K562 (cell line): ENCODE results near the gene BCL2L13. TPM values are rescaled to one million over a fixed set of nuclear protein-coding genes. Genes with fewer than 3 reads are reported as not detected.
A peak's percentile ranks its signal among the peaks of the same experiment; 100 is the strongest.

Source experiments
- ARID1B ChIP-seq: fragments of 450-650 bp; IDR thresholded peaks from 2 replicates; pipeline ENCODE4 v1.6.1; 2016; ENCODE audit warnings: antibody characterized with exemption, mild to moderate bottlenecking, inconsistent platforms
- CBFA2T2 ChIP-seq: fragments of 450-650 bp; conservative IDR thresholded peaks from 2 replicates; pipeline ENCODE4 v1.6.1; 2017; ENCODE audit warnings: mild to moderate bottlenecking
- CBFA2T3 ChIP-seq: fragments of 450-650 bp; IDR thresholded peaks from 2 replicates; pipeline ENCODE4 v1.6.1; 2017
- CHCHD3 ChIP-seq: fragments of 250-450 bp; sonication (Bioruptor Pico); IDR thresholded peaks from 2 replicates; pipeline ENCODE4 v2.1.2; 2022; ENCODE audit warnings: mild to moderate bottlenecking
- HEY1 ChIP-seq: fragments of 250-450 bp; sonication (Bioruptor Pico); IDR thresholded peaks from 2 replicates; pipeline ENCODE4 v1.5.0; 2020; ENCODE audit warnings: mild to moderate bottlenecking, moderate library complexity, borderline replicate concordance
- MAFF ChIP-seq: IDR thresholded peaks from 2 replicates; pipeline ENCODE4 v1.6.1; 2012; ENCODE audit warnings: low read length, improper control_type of control experiment
- MAFK ChIP-seq: IDR thresholded peaks from 2 replicates; pipeline ENCODE4 v1.6.1; 2011; ENCODE audit warnings: low read length, improper control_type of control experiment
- MXI1 ChIP-seq: IDR thresholded peaks from 2 replicates; pipeline ENCODE4 v1.6.1; 2011; ENCODE audit warnings: low read depth, mild to moderate bottlenecking, improper control_type of control experiment, low read length
- NR2C1 ChIP-seq, 2 experiments: fragments of 450-650 bp; IDR thresholded peaks; 2 replicates each; pipeline ENCODE4 v1.6.1; 2017; ENCODE audit warnings: mild to moderate bottlenecking in 2 of 2, antibody characterized with exemption in 1 of 2, inconsistent platforms in 1 of 2, missing compliant biosample characterization in 1 of 2, missing genetic modification characterization in 1 of 2
- PCBP1 ChIP-seq: fragments of 200-400 bp; formaldehyde crosslinking; IDR thresholded peaks from 2 replicates; pipeline ENCODE4 v1.6.1; 2018; ENCODE audit warnings: mild to moderate bottlenecking, low read depth, low read length; ENCODE audit not compliant: poor library complexity, severe bottlenecking
- POLR2H ChIP-seq: IDR thresholded peaks from 2 replicates; pipeline ENCODE4 v1.6.1; 2016; ENCODE audit warnings: missing genetic modification characterization, low read depth, mild to moderate bottlenecking, control low read depth, missing compliant biosample characterization, moderate library complexity
- PPARD ChIP-seq: fragments of 250-450 bp; sonication (Bioruptor Pico); IDR thresholded peaks from 2 replicates; pipeline ENCODE4 v1.8.0; 2022; ENCODE audit warnings: inconsistent platforms, mild to moderate bottlenecking, moderate library complexity
- SAFB ChIP-seq: fragments of 200-400 bp; formaldehyde crosslinking; IDR thresholded peaks from 2 replicates; pipeline ENCODE4 v1.6.1; 2017; ENCODE audit warnings: low read depth, low read length, borderline replicate concordance
- SMC3 ChIP-seq: conservative IDR thresholded peaks from 2 replicates; pipeline ENCODE4 v1.6.1; 2011; ENCODE audit warnings: low read depth, low read length, improper control_type of control experiment; ENCODE audit not compliant: insufficient read depth
- SNRNP70 ChIP-seq: fragments of 200-400 bp; formaldehyde crosslinking; optimal IDR thresholded peaks from 2 replicates; pipeline ENCODE3; 2017; ENCODE audit warnings: low read depth, low read length
- TAL1 ChIP-seq: fragments of 450-650 bp; IDR thresholded peaks from 2 replicates; pipeline ENCODE4 v1.6.1; 2016; ENCODE audit warnings: mild to moderate bottlenecking
- ZC3H4 ChIP-seq: sonication (generic); formaldehyde crosslinking; IDR thresholded peaks from 2 replicates; pipeline ENCODE4 v1.9.0; 2021; ENCODE audit warnings: missing genetic modification reagents, borderline replicate concordance
- ZNF146 ChIP-seq: IDR thresholded peaks from one replicate; pipeline ENCODE4 v1.6.1; 2018; ENCODE audit warnings: missing compliant biosample characterization; ENCODE audit not compliant: unreplicated experiment
- ZNF316 ChIP-seq: fragments of 450-650 bp; IDR thresholded peaks from 2 replicates; pipeline ENCODE4 v1.6.1; 2016
- ZNF589 ChIP-seq: fragments of 200-800 bp; sonication (Bioruptor generic); IDR thresholded peaks from 2 replicates; pipeline ENCODE4 v1.6.1; 2016; ENCODE audit warnings: low read depth, missing genetic modification characterization, missing compliant biosample characterization
- ZNF785 ChIP-seq: fragments of 250-450 bp; sonication (Bioruptor Pico); IDR thresholded peaks from 2 replicates; pipeline ENCODE4 v1.4.0; 2020; ENCODE audit warnings: mild to moderate bottlenecking
- polyA plus RNA-seq, 8 experiments: library from polyadenylated mRNA; depleted of rRNA in 4 of 8; stranded (reverse) in 5 of 8; unstranded in 3 of 8; fragments of >200 nt; fragmentation: Nextera tagmentation in 2 of 8; fragmentation: Illumina TruSeq in 1 of 8; extraction: Ambion mirVana in 2 of 8; extraction: Trizol in 1 of 8; gene quantifications; 2 replicates each; pipeline versions ENCODE4 v1.2.1 to v1.2.3, GENCODE V29; 2011 to 2014; ENCODE audit warnings: inconsistent platforms in 1 of 8, missing spikeins in 1 of 8
- total RNA-seq, 7 experiments: library from RNA; depleted of rRNA in 6 of 7; stranded (reverse); fragments of >200 nt in 6 of 7; fragmentation: Illumina TruSeq in 2 of 7; extraction: Trizol in 2 of 7; gene quantifications; 2 replicates each; pipeline versions ENCODE4 v1.2.1 to v1.2.3, GENCODE V29; 2011 to 2021; ENCODE audit warnings: low replicate concordance in 1 of 7
- TF ChIP-seq, protein P1 (sequence below): sonication (generic); formaldehyde crosslinking; IDR thresholded peaks from 2 replicates; pipeline ENCODE4 v1.8.0; 2022; ENCODE audit warnings: missing genetic modification reagents, mild to moderate bottlenecking, borderline replicate concordance
- TF ChIP-seq, protein P2 (sequence below): fragments of 200-800 bp; sonication (Bioruptor generic); IDR thresholded peaks from 2 replicates; pipeline ENCODE4 v1.6.1; 2017; ENCODE audit warnings: missing genetic modification characterization, missing compliant biosample characterization
- TF ChIP-seq, protein P3 (sequence below): fragments of 450-650 bp; IDR thresholded peaks from 2 replicates; pipeline ENCODE4 v1.7.1; 2018; ENCODE audit warnings: mild to moderate bottlenecking, low read depth; ENCODE audit not compliant: partially characterized antibody

The BCL2L13 gene
- total and polyA plus RNA-seq, 9 of the 15 experiments (the other 6 are each of a cell fraction or from before 2014, with no cell fraction given): 41.5 to 63.4 (median 56.5) TPM

DNA sequence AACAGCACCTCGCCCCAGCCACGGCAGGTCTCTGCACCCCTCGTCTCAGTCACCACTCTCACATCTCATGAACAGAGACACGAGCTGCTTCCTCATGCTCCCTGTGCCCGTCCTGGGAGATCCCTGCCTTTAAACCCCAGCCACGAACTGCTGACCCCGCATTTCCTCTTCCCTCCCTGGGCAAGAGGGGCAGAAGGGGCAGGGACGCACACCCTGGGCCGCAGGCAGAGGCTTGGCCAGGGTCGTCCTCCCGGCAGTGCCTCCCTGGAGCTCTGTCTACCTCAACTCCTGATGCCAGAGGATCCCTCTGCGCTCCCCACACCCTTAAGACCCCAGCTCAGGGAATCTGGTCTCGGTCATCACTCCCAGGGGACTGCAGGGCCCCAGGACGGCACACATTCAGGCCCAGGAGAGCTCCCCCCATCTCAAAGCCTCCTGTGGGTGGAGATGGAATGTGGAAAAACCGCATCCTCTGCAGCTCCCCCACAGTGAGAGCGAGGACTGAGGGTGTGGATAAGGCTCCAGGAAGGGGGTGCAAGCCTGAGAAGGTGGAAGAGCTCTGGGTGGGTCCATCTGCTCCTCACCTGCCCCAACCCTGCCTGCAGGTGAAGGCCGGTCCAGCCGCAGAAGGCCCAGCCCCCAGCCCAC is 134.5 kb downstream of the BCL2L13 start (continued):
- TF ChIP-seq NR2C1 (IDR thresholded peaks at IDR 0.05): no peak
- TF ChIP-seq NR2C1 (tag; IDR thresholded peaks at IDR 0.05): no peak
- TF ChIP-seq, protein P1, sequence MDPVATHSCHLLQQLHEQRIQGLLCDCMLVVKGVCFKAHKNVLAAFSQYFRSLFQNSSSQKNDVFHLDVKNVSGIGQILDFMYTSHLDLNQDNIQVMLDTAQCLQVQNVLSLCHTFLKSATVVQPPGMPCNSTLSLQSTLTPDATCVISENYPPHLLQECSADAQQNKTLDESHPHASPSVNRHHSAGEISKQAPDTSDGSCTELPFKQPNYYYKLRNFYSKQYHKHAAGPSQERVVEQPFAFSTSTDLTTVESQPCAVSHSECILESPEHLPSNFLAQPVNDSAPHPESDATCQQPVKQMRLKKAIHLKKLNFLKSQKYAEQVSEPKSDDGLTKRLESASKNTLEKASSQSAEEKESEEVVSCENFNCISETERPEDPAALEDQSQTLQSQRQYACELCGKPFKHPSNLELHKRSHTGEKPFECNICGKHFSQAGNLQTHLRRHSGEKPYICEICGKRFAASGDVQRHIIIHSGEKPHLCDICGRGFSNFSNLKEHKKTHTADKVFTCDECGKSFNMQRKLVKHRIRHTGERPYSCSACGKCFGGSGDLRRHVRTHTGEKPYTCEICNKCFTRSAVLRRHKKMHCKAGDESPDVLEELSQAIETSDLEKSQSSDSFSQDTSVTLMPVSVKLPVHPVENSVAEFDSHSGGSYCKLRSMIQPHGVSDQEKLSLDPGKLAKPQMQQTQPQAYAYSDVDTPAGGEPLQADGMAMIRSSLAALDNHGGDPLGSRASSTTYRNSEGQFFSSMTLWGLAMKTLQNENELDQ: no peak
- no peak for TF ChIP-seq SAFB
- no peak for TF ChIP-seq PPARD (CRISPR knock-in tag)
- TF ChIP-seq PCBP1: no peak
- no peak for TF ChIP-seq SNRNP70
- no peak for TF ChIP-seq ZC3H4
- TF ChIP-seq HEY1 (CRISPR knock-in tag): no peak
- TF ChIP-seq SMC3: no peak
- no peak for TF ChIP-seq ZNF589 (CRISPR knock-in tag)
- TF ChIP-seq MAFK: peak; percentile 10; the same call in 1 of the 2 replicates
- peak; percentile 8; the same call in 1 of the 2 replicates for TF ChIP-seq TAL1
- TF ChIP-seq, protein P2, sequence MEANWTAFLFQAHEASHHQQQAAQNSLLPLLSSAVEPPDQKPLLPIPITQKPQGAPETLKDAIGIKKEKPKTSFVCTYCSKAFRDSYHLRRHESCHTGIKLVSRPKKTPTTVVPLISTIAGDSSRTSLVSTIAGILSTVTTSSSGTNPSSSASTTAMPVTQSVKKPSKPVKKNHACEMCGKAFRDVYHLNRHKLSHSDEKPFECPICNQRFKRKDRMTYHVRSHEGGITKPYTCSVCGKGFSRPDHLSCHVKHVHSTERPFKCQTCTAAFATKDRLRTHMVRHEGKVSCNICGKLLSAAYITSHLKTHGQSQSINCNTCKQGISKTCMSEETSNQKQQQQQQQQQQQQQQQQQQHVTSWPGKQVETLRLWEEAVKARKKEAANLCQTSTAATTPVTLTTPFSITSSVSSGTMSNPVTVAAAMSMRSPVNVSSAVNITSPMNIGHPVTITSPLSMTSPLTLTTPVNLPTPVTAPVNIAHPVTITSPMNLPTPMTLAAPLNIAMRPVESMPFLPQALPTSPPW (CRISPR knock-in tag): no peak; the same call in none of the 2 replicates
- TF ChIP-seq, protein P3, sequence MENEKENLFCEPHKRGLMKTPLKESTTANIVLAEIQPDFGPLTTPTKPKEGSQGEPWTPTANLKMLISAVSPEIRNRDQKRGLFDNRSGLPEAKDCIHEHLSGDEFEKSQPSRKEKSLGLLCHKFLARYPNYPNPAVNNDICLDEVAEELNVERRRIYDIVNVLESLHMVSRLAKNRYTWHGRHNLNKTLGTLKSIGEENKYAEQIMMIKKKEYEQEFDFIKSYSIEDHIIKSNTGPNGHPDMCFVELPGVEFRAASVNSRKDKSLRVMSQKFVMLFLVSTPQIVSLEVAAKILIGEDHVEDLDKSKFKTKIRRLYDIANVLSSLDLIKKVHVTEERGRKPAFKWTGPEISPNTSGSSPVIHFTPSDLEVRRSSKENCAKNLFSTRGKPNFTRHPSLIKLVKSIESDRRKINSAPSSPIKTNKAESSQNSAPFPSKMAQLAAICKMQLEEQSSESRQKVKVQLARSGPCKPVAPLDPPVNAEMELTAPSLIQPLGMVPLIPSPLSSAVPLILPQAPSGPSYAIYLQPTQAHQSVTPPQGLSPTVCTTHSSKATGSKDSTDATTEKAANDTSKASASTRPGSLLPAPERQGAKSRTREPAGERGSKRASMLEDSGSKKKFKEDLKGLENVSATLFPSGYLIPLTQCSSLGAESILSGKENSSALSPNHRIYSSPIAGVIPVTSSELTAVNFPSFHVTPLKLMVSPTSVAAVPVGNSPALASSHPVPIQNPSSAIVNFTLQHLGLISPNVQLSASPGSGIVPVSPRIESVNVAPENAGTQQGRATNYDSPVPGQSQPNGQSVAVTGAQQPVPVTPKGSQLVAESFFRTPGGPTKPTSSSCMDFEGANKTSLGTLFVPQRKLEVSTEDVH: no peak
- peak; percentile 45 for TF ChIP-seq ARID1B
- no peak for TF ChIP-seq CHCHD3
- TF ChIP-seq MXI1: no peak
- peak; percentile 46 for TF ChIP-seq CBFA2T2
- TF ChIP-seq MAFF: no peak
- TF ChIP-seq ZNF785: no peak
- TF ChIP-seq ZNF316: peak; percentile 73
- TF ChIP-seq POLR2H (tag): no peak
- no peak for TF ChIP-seq ZNF146 (CRISPR knock-in tag)
- TF ChIP-seq CBFA2T3: peak; percentile 74
